ENCODE data around the gene ZNF775.

ZNF775 gene

GRCh38 chr7:150378853-150379440 is at the start of gene ZNF775:
ZNF775 (plus strand) TSS chr7:150379330; CDS start chr7:150388471, 9,141 bp downstream.
- peak within 1 kb of the TSS; percentile 94 for H3K9ac ChIP-seq (ENCODE audit: low read length)
- H3K27me3 ChIP-seq (ENCODE audit: control insufficient read depth, insufficient read depth, low read length) = no peaks in the 10 kb centered on the region
- H3K4me1 ChIP-seq (ENCODE audit: control insufficient read depth, low read depth, low read length) = peaks cover 52% of the 10 kb centered on the region
- peaks cover 8% of the 10 kb centered on the region for H3K36me3 ChIP-seq (ENCODE audit: control insufficient read depth, low read depth, low read length)
- peak within 1 kb of the TSS; percentile 94 for H3K27ac ChIP-seq (ENCODE audit: low read length)
- H3K4me3 ChIP-seq (ENCODE audit: low read length) = peak within 1 kb of the TSS; percentile 79
- H3K9me3 ChIP-seq (ENCODE audit: control insufficient read depth, low read depth, low read length) = no peaks in the 10 kb centered on the region

GRCh38 chr7:150329331-150330120 is 49.6 kb upstream of the ZNF775 start:
- Histone ChIP-seq H3K4me1 (ENCODE audit: control insufficient read depth, low read depth, low read length) (peaks cover 20% of the 10 kb centered on the region), H3K4me3 (ENCODE audit: low read length) (no peak overlapping the region), H3K9ac (ENCODE audit: low read length) (peak overlapping the region; percentile 3), H3K9me3 (ENCODE audit: control insufficient read depth, low read depth, low read length) (no peaks in the 10 kb centered on the region), H3K27me3 (ENCODE audit: control insufficient read depth, insufficient read depth, low read length) (no peaks in the 10 kb centered on the region), H3K27ac (ENCODE audit: low read length) (no peak overlapping the region), H3K36me3 (ENCODE audit: control insufficient read depth, low read depth, low read length) (peaks cover 35% of the 10 kb centered on the region)

GRCh38 chr7:150330211-150330885 is 48.8 kb upstream of the ZNF775 start:
- Histone ChIP-seq H3K27ac (ENCODE audit: low read length) (no peak overlapping the region), H3K9me3 (ENCODE audit: control insufficient read depth, low read depth, low read length) (no peaks in the 10 kb centered on the region), H3K36me3 (ENCODE audit: control insufficient read depth, low read depth, low read length) (peaks cover 34% of the 10 kb centered on the region), H3K9ac (ENCODE audit: low read length) (no peak overlapping the region), H3K4me1 (ENCODE audit: control insufficient read depth, low read depth, low read length) (peaks cover 23% of the 10 kb centered on the region), H3K4me3 (ENCODE audit: low read length) (no peak overlapping the region), H3K27me3 (ENCODE audit: control insufficient read depth, insufficient read depth, low read length) (no peaks in the 10 kb centered on the region)

- Histone ChIP-seq H3K4me3 (ENCODE audit: low read length) (no peak overlapping the region), H3K4me1 (ENCODE audit: control insufficient read depth, low read depth, low read length) (peaks cover 32% of the 10 kb centered on the region), H3K9ac (ENCODE audit: low read length) (no peak overlapping the region), H3K27me3 (ENCODE audit: control insufficient read depth, insufficient read depth, low read length) (no peaks in the 10 kb centered on the region), H3K9me3 (ENCODE audit: control insufficient read depth, low read depth, low read length) (no peaks in the 10 kb centered on the region), H3K27ac (ENCODE audit: low read length) (no peak overlapping the region), H3K36me3 (ENCODE audit: control insufficient read depth, low read depth, low read length) (peaks cover 16% of the 10 kb centered on the region)
Measured at GRCh38 chr7:150332852-150333635, 46.1 kb upstream of the ZNF775 start.

- H3K27ac ChIP-seq (ENCODE audit: low read length) = no peak overlapping the region
- no peak overlapping the region for H3K9ac ChIP-seq (ENCODE audit: low read length)
- no peaks in the 10 kb centered on the region for H3K27me3 ChIP-seq (ENCODE audit: control insufficient read depth, insufficient read depth, low read length)
- H3K4me3 ChIP-seq (ENCODE audit: low read length) = no peak overlapping the region
- peaks cover 12% of the 10 kb centered on the region for H3K36me3 ChIP-seq (ENCODE audit: control insufficient read depth, low read depth, low read length)
- H3K9me3 ChIP-seq (ENCODE audit: control insufficient read depth, low read depth, low read length) = no peaks in the 10 kb centered on the region
- peaks cover 28% of the 10 kb centered on the region for H3K4me1 ChIP-seq (ENCODE audit: control insufficient read depth, low read depth, low read length)
Measured at GRCh38 chr7:150333659-150334058, 45.5 kb upstream of the ZNF775 start.

GRCh38 chr7:150334108-150334507 is 45.0 kb upstream of the ZNF775 start:
- no peak overlapping the region for H3K27ac ChIP-seq (ENCODE audit: low read length)
- no peaks in the 10 kb centered on the region for H3K9me3 ChIP-seq (ENCODE audit: control insufficient read depth, low read depth, low read length)
- no peaks in the 10 kb centered on the region for H3K27me3 ChIP-seq (ENCODE audit: control insufficient read depth, insufficient read depth, low read length)
- no peak overlapping the region for H3K9ac ChIP-seq (ENCODE audit: low read length)
- peaks cover 23% of the 10 kb centered on the region for H3K4me1 ChIP-seq (ENCODE audit: control insufficient read depth, low read depth, low read length)
- H3K36me3 ChIP-seq (ENCODE audit: control insufficient read depth, low read depth, low read length) = peaks cover 9% of the 10 kb centered on the region
- no peak overlapping the region for H3K4me3 ChIP-seq (ENCODE audit: low read length)

GRCh38 chr7:150335108-150335773 is 43.9 kb upstream of the ZNF775 start:
- Histone ChIP-seq H3K36me3 (ENCODE audit: control insufficient read depth, low read depth, low read length) (peaks cover 9% of the 10 kb centered on the region), H3K4me1 (ENCODE audit: control insufficient read depth, low read depth, low read length) (peaks cover 18% of the 10 kb centered on the region), H3K9ac (ENCODE audit: low read length) (peak overlapping the region; percentile 53)

GRCh38 chr7:150335774-150336112 is 43.4 kb upstream of the ZNF775 start:
- H3K27ac ChIP-seq (ENCODE audit: low read length) = peak overlapping the region; percentile 49
- no peaks in the 10 kb centered on the region for H3K9me3 ChIP-seq (ENCODE audit: control insufficient read depth, low read depth, low read length)
- H3K9ac ChIP-seq (ENCODE audit: low read length) = peak overlapping the region; percentile 53
- peaks cover 9% of the 10 kb centered on the region for H3K36me3 ChIP-seq (ENCODE audit: control insufficient read depth, low read depth, low read length)
- H3K4me1 ChIP-seq (ENCODE audit: control insufficient read depth, low read depth, low read length) = peaks cover 18% of the 10 kb centered on the region
- H3K4me3 ChIP-seq (ENCODE audit: low read length) = no peak overlapping the region
- H3K27me3 ChIP-seq (ENCODE audit: control insufficient read depth, insufficient read depth, low read length) = peaks cover 8% of the 10 kb centered on the region

More at GRCh38 chr7:150335108-150335773, 43.9 kb upstream of the ZNF775 start:
- H3K27ac ChIP-seq (ENCODE audit: low read length) = peak overlapping the region; percentile 49
- peaks cover 5% of the 10 kb centered on the region for H3K27me3 ChIP-seq (ENCODE audit: control insufficient read depth, insufficient read depth, low read length)
- H3K4me3 ChIP-seq (ENCODE audit: low read length) = no peak overlapping the region
- no peaks in the 10 kb centered on the region for H3K9me3 ChIP-seq (ENCODE audit: control insufficient read depth, low read depth, low read length)

GRCh38 chr7:150336746-150337145 is 42.4 kb upstream of the ZNF775 start:
- Histone ChIP-seq H3K4me1 (ENCODE audit: control insufficient read depth, low read depth, low read length) (peaks cover 18% of the 10 kb centered on the region), H3K27me3 (ENCODE audit: control insufficient read depth, insufficient read depth, low read length) (peaks cover 14% of the 10 kb centered on the region), H3K9me3 (ENCODE audit: control insufficient read depth, low read depth, low read length) (no peaks in the 10 kb centered on the region), H3K9ac (ENCODE audit: low read length) (no peak overlapping the region), H3K4me3 (ENCODE audit: low read length) (no peak overlapping the region), H3K36me3 (ENCODE audit: control insufficient read depth, low read depth, low read length) (peaks cover 7% of the 10 kb centered on the region), H3K27ac (ENCODE audit: low read length) (no peak overlapping the region)

- peaks cover 22% of the 10 kb centered on the region for H3K4me1 ChIP-seq (ENCODE audit: control insufficient read depth, low read depth, low read length)
- peaks cover 7% of the 10 kb centered on the region for H3K36me3 ChIP-seq (ENCODE audit: control insufficient read depth, low read depth, low read length)
Measured at GRCh38 chr7:150337179-150337578, 42.0 kb upstream of the ZNF775 start.

GRCh38 chr7:150337659-150338081 is 41.5 kb upstream of the ZNF775 start:
- Histone ChIP-seq H3K36me3 (ENCODE audit: control insufficient read depth, low read depth, low read length) (peaks cover 7% of the 10 kb centered on the region), H3K9ac (ENCODE audit: low read length) (no peak overlapping the region)

More at GRCh38 chr7:150337179-150337578, 42.0 kb upstream of the ZNF775 start:
- Histone ChIP-seq H3K9ac (ENCODE audit: low read length) (no peak overlapping the region), H3K9me3 (ENCODE audit: control insufficient read depth, low read depth, low read length) (no peaks in the 10 kb centered on the region), H3K27me3 (ENCODE audit: control insufficient read depth, insufficient read depth, low read length) (peaks cover 18% of the 10 kb centered on the region), H3K27ac (ENCODE audit: low read length) (no peak overlapping the region), H3K4me3 (ENCODE audit: low read length) (no peak overlapping the region)

More at GRCh38 chr7:150337659-150338081, 41.5 kb upstream of the ZNF775 start:
- Histone ChIP-seq H3K9me3 (ENCODE audit: control insufficient read depth, low read depth, low read length) (no peaks in the 10 kb centered on the region), H3K4me3 (ENCODE audit: low read length) (no peak overlapping the region), H3K27me3 (ENCODE audit: control insufficient read depth, insufficient read depth, low read length) (peaks cover 23% of the 10 kb centered on the region), H3K4me1 (ENCODE audit: control insufficient read depth, low read depth, low read length) (peaks cover 24% of the 10 kb centered on the region), H3K27ac (ENCODE audit: low read length) (no peak overlapping the region)

Data from iPS-18a (cell line).